Chondrocyte (in vitro differentiated cells): ENCODE measurements around the gene HEXIM1. TPM values are rescaled to one million over a fixed set of nuclear protein-coding genes. Genes with fewer than 3 reads are reported as not detected.
A peak's percentile ranks its signal among the peaks of the same experiment; 100 is the strongest.

Source experiments
- DNase-seq: peaks from one replicate; pipeline ENCODE4 v3.0.0; 2021; ENCODE audit warnings: mixed read lengths, low spot score
- H3K27ac Mint-ChIP-seq: one replicate; pipeline ENCODE4 v1.8.0; 2021; ENCODE audit warnings: mild to moderate bottlenecking, moderate library complexity, mixed read lengths; ENCODE audit not compliant: unreplicated experiment
- H3K27me3 Mint-ChIP-seq: 2 replicates; pipeline ENCODE4 v1.8.0; 2021; ENCODE audit warnings: low read depth, mixed read lengths
- H3K36me3 Mint-ChIP-seq: 2 replicates; pipeline ENCODE4 v1.8.0; 2021; ENCODE audit warnings: low read depth, mixed read lengths
- H3K4me1 Mint-ChIP-seq: 2 replicates; pipeline ENCODE4 v1.8.0; 2021; ENCODE audit warnings: low read depth, mild to moderate bottlenecking, mixed read lengths
- H3K4me3 Mint-ChIP-seq: one replicate; pipeline ENCODE4 v1.8.0; 2021; ENCODE audit warnings: mild to moderate bottlenecking, moderate library complexity, mixed read lengths; ENCODE audit not compliant: unreplicated experiment
- H3K9me3 Mint-ChIP-seq: 2 replicates; pipeline ENCODE4 v1.8.0; 2021; ENCODE audit warnings: low read depth, mixed read lengths
- CTCF ChIP-seq: fragments of 200-600 bp; sonication (generic); IDR thresholded peaks from 2 replicates; pipeline ENCODE4 v1.5.0; 2021; ENCODE audit warnings: antibody characterized with exemption, mild to moderate bottlenecking, moderate library complexity
- total RNA-seq: library from RNA; stranded (reverse); gene quantifications from 3 replicates; pipeline ENCODE4 v1.2.1, GENCODE V29; 2021

HEXIM1 gene
- total RNA-seq, 1 donor from 2014 or later = 36.4 TPM

DNA sequence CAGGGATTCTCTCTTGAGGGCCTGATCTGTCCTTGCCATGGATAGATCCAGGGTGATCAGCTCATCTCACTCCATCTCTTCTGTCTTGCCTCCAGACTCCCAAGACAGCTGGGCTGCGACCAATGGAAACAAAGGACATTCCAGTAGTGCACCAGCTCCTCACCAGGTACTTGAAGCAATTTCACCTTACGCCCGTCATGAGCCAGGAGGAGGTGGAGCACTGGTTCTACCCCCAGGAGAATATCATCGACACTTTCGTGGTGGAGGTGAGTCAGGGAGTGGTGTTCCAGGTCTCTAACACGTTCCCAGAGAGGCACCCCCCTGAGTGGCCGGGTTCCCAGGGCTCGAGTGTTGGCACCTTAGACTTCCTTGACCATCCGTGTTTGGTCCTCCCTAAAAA lies 45.4 kb upstream of the HEXIM1 start:
- peak overlapping the region; percentile 40 for H3K4me3 Mint-ChIP-seq
- peaks cover 34% of the 10 kb centered on the region for H3K4me1 Mint-ChIP-seq
- TF ChIP-seq CTCF = no peak
- peaks cover 37% of the 10 kb centered on the region for H3K36me3 Mint-ChIP-seq
- peak overlapping the region; percentile 95 for H3K27ac Mint-ChIP-seq
- DNase-seq = no peak
- no peaks in the 10 kb centered on the region for H3K9me3 Mint-ChIP-seq
- H3K27me3 Mint-ChIP-seq = no peaks in the 10 kb centered on the region

DNA sequence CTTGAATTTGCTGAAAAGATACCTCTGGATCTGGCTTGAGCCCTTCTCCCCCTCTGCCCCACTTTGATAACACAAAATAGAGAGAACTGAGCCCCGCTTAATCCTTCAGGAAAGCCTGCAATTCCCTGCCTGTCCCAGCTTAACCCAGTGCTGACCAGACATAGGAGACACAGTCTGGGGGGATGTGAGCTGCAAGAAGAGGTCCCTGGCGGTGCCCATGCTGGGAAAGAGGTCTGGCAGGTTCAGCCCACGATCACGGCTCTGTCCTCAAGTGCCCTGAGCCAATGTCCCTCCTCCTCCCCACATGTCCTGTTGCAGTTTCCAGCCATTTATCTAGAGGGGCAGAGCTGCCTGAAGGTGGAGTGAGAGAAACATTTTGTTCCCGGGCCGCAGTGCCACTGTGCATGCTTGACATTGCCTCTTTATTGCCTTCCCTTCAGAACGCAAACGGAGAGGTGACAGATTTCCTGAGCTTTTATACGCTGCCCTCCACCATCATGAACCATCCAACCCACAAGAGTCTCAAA lies 44.9 kb upstream of the HEXIM1 start:
- Mint-ChIP-seq H3K4me3 (no peak overlapping the region), H3K9me3 (no peaks in the 10 kb centered on the region), H3K36me3 (peaks cover 33% of the 10 kb centered on the region), H3K27me3 (no peaks in the 10 kb centered on the region), H3K27ac (no peak overlapping the region), H3K4me1 (peaks cover 36% of the 10 kb centered on the region)
- DNase-seq = no peak
- no peak for TF ChIP-seq CTCF

DNA sequence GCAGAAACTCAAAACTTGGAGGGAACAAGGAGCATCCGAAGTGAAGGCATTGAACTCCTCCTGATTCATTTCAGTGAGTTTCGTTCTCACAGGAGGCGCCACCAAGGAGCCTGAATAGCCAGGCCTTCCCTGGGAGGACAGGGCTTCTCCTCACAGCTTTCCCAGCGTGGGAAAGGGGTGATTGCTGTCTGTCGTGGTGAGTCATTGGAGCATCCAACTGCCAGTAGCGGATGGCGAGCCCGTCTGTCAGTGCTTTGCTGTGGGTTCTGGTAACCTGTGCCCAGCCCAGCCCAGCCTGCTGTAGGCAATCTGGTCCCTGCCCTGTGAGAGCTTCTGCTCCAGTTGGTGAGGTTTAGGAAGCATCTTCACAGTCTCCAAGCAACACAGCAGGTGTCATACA lies 44.2 kb upstream of the HEXIM1 start:
- Mint-ChIP-seq H3K9me3 (no peaks in the 10 kb centered on the region), H3K4me3 (no peak overlapping the region), H3K36me3 (peaks cover 29% of the 10 kb centered on the region), H3K27ac (no peak overlapping the region), H3K27me3 (no peaks in the 10 kb centered on the region), H3K4me1 (peaks cover 29% of the 10 kb centered on the region)
- no peak for DNase-seq
- no peak for TF ChIP-seq CTCF

DNA sequence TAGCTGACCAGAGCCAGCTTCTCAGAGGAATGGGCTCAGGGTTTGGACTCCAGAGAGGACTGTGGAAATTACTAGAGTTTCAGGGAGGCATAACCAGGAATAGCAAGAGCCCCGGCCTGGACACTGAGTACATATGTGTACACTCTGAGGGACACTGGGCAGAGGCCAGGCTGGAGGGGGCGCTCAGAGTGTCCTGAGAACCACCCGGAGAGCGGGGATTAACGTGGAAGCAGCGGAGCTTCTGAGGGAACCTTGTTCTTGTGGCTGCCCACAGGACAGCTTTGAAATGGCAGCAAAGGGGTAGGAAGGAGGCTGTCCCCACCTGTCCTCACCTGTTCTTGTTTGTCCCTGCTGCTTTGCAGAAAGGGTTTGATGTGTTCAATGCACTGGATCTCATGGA lies 43.8 kb upstream of the HEXIM1 start:
- DNase-seq = no peak
- Mint-ChIP-seq H3K36me3 (peaks cover 26% of the 10 kb centered on the region), H3K4me3 (no peak overlapping the region), H3K4me1 (peaks cover 26% of the 10 kb centered on the region), H3K9me3 (no peaks in the 10 kb centered on the region), H3K27me3 (no peaks in the 10 kb centered on the region), H3K27ac (peak overlapping the region; percentile 54)
- no peak for TF ChIP-seq CTCF

DNA sequence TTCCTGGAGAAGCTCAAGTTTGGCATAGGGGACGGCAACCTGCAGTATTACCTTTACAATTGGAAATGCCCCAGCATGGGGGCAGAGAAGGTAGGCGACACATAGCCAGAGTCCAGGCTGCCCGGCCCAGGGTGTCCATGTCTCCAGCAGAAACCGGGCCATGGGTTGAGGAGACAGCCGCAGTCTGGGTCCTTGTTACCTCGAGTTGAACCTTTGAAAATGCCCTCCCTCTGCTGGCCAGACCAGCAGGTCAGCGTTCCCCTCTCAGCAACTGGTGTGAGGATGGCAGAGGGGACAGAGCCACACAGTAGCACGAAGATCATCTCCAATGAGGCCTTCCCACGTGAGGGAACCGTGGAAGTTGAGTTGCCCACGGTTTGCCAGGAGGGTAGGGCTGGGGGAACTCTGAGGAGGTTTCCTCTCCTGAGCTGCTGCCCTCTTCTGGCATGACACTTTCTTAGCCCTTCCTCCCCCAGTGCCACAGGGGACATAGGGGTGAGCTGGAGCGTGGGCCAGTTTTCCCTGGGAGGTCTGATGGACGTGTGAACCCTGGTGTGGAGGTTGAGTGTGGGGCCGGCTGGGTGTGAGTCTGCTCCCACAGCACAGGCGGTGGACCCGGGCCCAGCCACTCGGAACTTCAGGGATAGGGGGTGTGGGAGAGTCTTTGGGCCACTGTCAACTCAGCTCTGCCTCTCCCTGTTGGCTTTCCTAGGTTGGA lies 43.2 kb upstream of the HEXIM1 start:
- TF ChIP-seq CTCF = peak; percentile 30
- no peaks in the 10 kb centered on the region for H3K27me3 Mint-ChIP-seq
- no peaks in the 10 kb centered on the region for H3K9me3 Mint-ChIP-seq
- H3K4me3 Mint-ChIP-seq = no peak overlapping the region
- H3K4me1 Mint-ChIP-seq = peaks cover 26% of the 10 kb centered on the region
- no peak for DNase-seq
- peaks cover 26% of the 10 kb centered on the region for H3K36me3 Mint-ChIP-seq
- H3K27ac Mint-ChIP-seq = no peak overlapping the region
